WTC11 (cell line): ENCODE results near the gene LINC01488. TPM values are rescaled to one million over a fixed set of nuclear protein-coding genes. Genes with fewer than 3 reads are reported as not detected.

Experiments used
- ATAC-seq: fragments of 200-7000 bp; cut with Tn5 transposase; 2 replicates; pipeline ENCODE4 v1.10.0; 2021; ENCODE audit warnings: mild to moderate bottlenecking, moderate library complexity
- CTCF ChIA-PET: fragments of 300-600 bp; sonication (Branson Sonifier 250); formaldehyde crosslinking; loops from one replicate; lab custom pipeline; 2021; ENCODE audit warnings: antibody characterized with exemption; lab: Charles Lee
- POLR2A ChIA-PET: fragments of 350-600 bp; sonication (Branson Sonifier 250); formaldehyde crosslinking; loops from one replicate; lab custom pipeline; 2021; ENCODE audit warnings: antibody characterized with exemption; lab: Charles Lee
- DNase-seq: peaks from one replicate; pipeline ENCODE4 v3.0.0; 2021; ENCODE audit warnings: low spot score
- H3K27ac Mint-ChIP-seq: 2 replicates; pipeline ENCODE4 v1.8.0; 2021; ENCODE audit warnings: mixed read lengths
- H3K27me3 Mint-ChIP-seq: 2 replicates; pipeline ENCODE4 v1.8.0; 2021; ENCODE audit warnings: low read depth, mild to moderate bottlenecking, moderate library complexity, mixed read lengths
- H3K36me3 Mint-ChIP-seq: 2 replicates; pipeline ENCODE4 v1.8.0; 2021; ENCODE audit warnings: mixed read lengths
- H3K4me1 Mint-ChIP-seq: 2 replicates; pipeline ENCODE4 v1.8.0; 2022; ENCODE audit warnings: mixed read lengths
- H3K4me3 Mint-ChIP-seq: 2 replicates; pipeline ENCODE4 v1.8.0; 2021; ENCODE audit warnings: mild to moderate bottlenecking, moderate library complexity, mixed read lengths
- H3K9me3 Mint-ChIP-seq: 2 replicates; pipeline ENCODE4 v1.8.0; 2021; ENCODE audit warnings: mixed read lengths
- ELF4 ChIP-seq: sonication (generic); formaldehyde crosslinking; IDR thresholded peaks from 2 replicates; pipeline ENCODE4 v1.8.1; 2022; ENCODE audit warnings: low read depth, mild to moderate bottlenecking, moderate library complexity, missing genetic modification reagents
- FOXK1 ChIP-seq: sonication (generic); formaldehyde crosslinking; IDR thresholded peaks from 2 replicates; pipeline ENCODE4 v1.8.0; 2022; ENCODE audit warnings: mild to moderate bottlenecking, moderate library complexity, missing genetic modification reagents
- IRF2 ChIP-seq: sonication (generic); formaldehyde crosslinking; IDR thresholded peaks from 2 replicates; pipeline ENCODE4 v1.8.0; 2022; ENCODE audit warnings: low read depth, missing genetic modification reagents, borderline replicate concordance
- NFATC4 ChIP-seq: fragments of 250-450 bp; sonication (Bioruptor Pico); IDR thresholded peaks from 2 replicates; pipeline ENCODE4 v1.9.0; 2021; ENCODE audit warnings: mild to moderate bottlenecking
- NFYB ChIP-seq: sonication (generic); formaldehyde crosslinking; conservative IDR thresholded peaks from 2 replicates; pipeline ENCODE4 v1.8.0; 2022; ENCODE audit warnings: low read depth, missing genetic modification reagents
- NR2C2 ChIP-seq: sonication (generic); formaldehyde crosslinking; IDR thresholded peaks from 2 replicates; pipeline ENCODE4 v1.8.0; 2022; ENCODE audit warnings: mild to moderate bottlenecking, missing genetic modification reagents
- NR3C1 ChIP-seq: sonication (generic); formaldehyde crosslinking; conservative IDR thresholded peaks from 2 replicates; pipeline ENCODE4 v1.8.1; 2023; ENCODE audit warnings: low read depth, mild to moderate bottlenecking, missing genetic modification reagents
- SP1 ChIP-seq: sonication (generic); formaldehyde crosslinking; conservative IDR thresholded peaks from 2 replicates; pipeline ENCODE4 v1.8.1; 2022; ENCODE audit warnings: missing genetic modification reagents
- TEAD4 ChIP-seq: sonication (generic); formaldehyde crosslinking; IDR thresholded peaks from 2 replicates; pipeline ENCODE4 v1.8.0; 2022; ENCODE audit warnings: mild to moderate bottlenecking, missing genetic modification reagents
- TP53 ChIP-seq: sonication (generic); formaldehyde crosslinking; IDR thresholded peaks from 2 replicates; pipeline ENCODE4 v1.8.1; 2023; ENCODE audit warnings: mild to moderate bottlenecking, missing genetic modification reagents
- ZBTB21 ChIP-seq: sonication (generic); formaldehyde crosslinking; IDR thresholded peaks from 2 replicates; pipeline ENCODE4 v1.8.1; 2023; ENCODE audit warnings: mild to moderate bottlenecking, missing genetic modification reagents, borderline replicate concordance
- ZNF232 ChIP-seq: sonication (generic); formaldehyde crosslinking; IDR thresholded peaks from 2 replicates; pipeline ENCODE4 v1.8.0; 2022; ENCODE audit warnings: mild to moderate bottlenecking, missing genetic modification reagents
- ZNF396 ChIP-seq: fragments of 250-450 bp; sonication (Bioruptor Pico); IDR thresholded peaks from 2 replicates; pipeline ENCODE4 v1.8.0; 2021; ENCODE audit warnings: mild to moderate bottlenecking, moderate library complexity, borderline replicate concordance
- ZNF423 ChIP-seq: fragments of 250-450 bp; sonication (Bioruptor Pico); IDR thresholded peaks from 2 replicates; pipeline ENCODE4 v2.1.2; 2022; ENCODE audit warnings: mild to moderate bottlenecking, moderate library complexity
- total RNA-seq: library from RNA; stranded (reverse); gene quantifications from 3 replicates; pipeline ENCODE4 v1.2.3, GENCODE V29; 2021
- TF ChIP-seq, protein P1 (sequence below): fragments of 250-450 bp; sonication (Bioruptor Pico); IDR thresholded peaks from 2 replicates; pipeline ENCODE4 v1.9.0; 2021; ENCODE audit warnings: moderate library complexity, mild to moderate bottlenecking, inconsistent platforms, borderline replicate concordance
- TF ChIP-seq, protein P2 (sequence below): sonication (generic); formaldehyde crosslinking; IDR thresholded peaks from 2 replicates; pipeline ENCODE4 v1.8.1; 2022; ENCODE audit warnings: mild to moderate bottlenecking, moderate library complexity, missing genetic modification reagents
- TF ChIP-seq, protein P3 (sequence below): sonication (generic); formaldehyde crosslinking; IDR thresholded peaks from 2 replicates; pipeline ENCODE4 v1.8.1; 2022; ENCODE audit warnings: missing genetic modification reagents, borderline replicate concordance
- TF ChIP-seq, protein P4 (sequence below): sonication (generic); formaldehyde crosslinking; IDR thresholded peaks from 2 replicates; pipeline ENCODE4 v1.8.0; 2023; ENCODE audit warnings: missing genetic modification reagents
- TF ChIP-seq, protein P5 (sequence below): sonication (generic); formaldehyde crosslinking; IDR thresholded peaks from 2 replicates; pipeline ENCODE4 v1.8.1; 2023; ENCODE audit warnings: mild to moderate bottlenecking, moderate library complexity, missing genetic modification reagents
- TF ChIP-seq, protein P6 (sequence below): sonication (generic); formaldehyde crosslinking; conservative IDR thresholded peaks from 2 replicates; pipeline ENCODE4 v1.8.1; 2022; ENCODE audit warnings: mild to moderate bottlenecking, missing genetic modification reagents
- TF ChIP-seq, protein P7 (sequence below): sonication (generic); formaldehyde crosslinking; IDR thresholded peaks from 2 replicates; pipeline ENCODE4 v1.8.0; 2022; ENCODE audit warnings: mild to moderate bottlenecking, missing genetic modification reagents
- TF ChIP-seq, protein P8 (sequence below): sonication (generic); formaldehyde crosslinking; IDR thresholded peaks from 2 replicates; pipeline ENCODE4 v1.8.1; 2022; ENCODE audit warnings: low read depth, missing genetic modification reagents, borderline replicate concordance

The LINC01488 gene
- total RNA-seq, 1 experiment from 2014 or later, result not detected

DNA sequence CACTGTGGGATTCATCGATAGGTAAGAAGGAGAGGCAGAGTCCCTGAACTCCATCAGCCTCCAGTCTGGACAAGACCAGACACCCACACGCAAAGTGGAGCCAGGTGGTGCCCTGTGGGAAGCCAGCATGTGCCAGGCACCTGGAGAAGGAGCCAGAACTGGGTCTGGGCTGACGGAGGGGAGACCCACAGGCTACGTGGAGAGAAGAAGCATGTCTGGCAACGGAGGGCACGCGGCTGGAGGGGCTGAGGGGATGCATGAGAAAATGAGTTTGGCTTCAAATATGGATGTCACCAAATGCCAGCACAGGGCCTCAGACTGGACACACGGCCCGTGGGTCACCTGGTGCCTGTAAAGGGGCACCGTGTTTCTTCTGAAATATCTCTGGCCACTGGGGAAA is 55.7 kb downstream of the LINC01488 start (continued):
- TF ChIP-seq, protein P1, sequence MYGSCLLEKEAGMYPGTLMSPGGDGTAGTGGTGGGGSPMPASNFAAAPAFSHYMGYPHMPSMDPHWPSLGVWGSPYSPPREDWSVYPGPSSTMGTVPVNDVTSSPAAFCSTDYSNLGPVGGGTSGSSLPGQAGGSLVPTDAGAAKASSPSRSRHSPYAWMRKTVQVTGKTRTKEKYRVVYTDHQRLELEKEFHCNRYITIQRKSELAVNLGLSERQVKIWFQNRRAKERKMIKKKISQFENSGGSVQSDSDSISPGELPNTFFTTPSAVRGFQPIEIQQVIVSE (CRISPR knock-in tag), result no peak

DNA sequence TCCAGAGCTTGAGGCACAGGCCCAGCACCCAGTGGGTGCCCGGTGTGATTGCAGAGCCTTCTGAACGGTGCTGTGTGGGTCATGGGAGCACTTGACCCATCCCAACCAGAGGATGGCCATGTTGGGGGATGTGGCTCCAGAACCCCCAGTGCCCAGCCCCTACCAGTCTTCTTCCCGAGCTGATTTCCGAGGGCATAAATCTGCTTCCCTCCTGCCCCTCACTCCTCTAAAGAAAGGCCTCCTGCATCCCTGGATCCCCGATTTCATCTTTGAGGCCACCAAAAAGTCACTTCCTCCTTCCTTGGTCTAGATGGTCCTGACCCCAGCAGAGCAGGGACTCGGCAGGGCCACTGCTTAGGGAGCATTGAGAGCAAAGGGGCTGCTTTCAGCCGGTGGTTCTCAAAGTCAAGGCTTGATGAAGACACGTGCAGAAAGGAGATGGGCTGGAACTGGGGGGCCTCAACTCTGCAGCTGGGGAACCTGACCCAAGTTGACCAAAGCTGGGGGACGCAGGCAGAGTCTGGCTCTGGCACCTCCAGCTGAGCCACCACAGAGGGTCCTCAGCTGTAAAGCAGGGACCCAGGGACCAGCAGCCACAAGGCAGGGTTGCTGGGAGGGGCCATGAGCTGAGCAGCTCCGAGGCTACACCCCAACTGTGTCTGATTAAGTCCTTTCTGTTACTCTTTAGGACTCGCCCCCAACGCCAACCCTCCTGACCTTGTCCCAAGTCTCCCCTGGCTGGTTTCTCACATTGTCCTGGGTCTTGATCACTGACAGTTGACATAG is 56.6 kb downstream of the LINC01488 start:
- Mint-ChIP-seq H3K27me3 (no peaks in the 10 kb centered on the region; the same call in 1 of the 2 replicates), H3K4me1 (peaks cover 22% of the 10 kb centered on the region), H3K4me3 (no peak overlapping the region), H3K9me3 (no peaks in the 10 kb centered on the region), H3K27ac (no peak overlapping the region), H3K36me3 (no peaks in the 10 kb centered on the region)
- no peak for DNase-seq
- no peak for ATAC-seq
- no peak for TF ChIP-seq NR2C2 (CRISPR knock-in tag)
- no peak for TF ChIP-seq NFATC4 (CRISPR knock-in tag)
- TF ChIP-seq ZBTB21 (CRISPR knock-in tag), result no peak
- no peak for TF ChIP-seq ELF4 (CRISPR knock-in tag)
- TF ChIP-seq, protein P2, sequence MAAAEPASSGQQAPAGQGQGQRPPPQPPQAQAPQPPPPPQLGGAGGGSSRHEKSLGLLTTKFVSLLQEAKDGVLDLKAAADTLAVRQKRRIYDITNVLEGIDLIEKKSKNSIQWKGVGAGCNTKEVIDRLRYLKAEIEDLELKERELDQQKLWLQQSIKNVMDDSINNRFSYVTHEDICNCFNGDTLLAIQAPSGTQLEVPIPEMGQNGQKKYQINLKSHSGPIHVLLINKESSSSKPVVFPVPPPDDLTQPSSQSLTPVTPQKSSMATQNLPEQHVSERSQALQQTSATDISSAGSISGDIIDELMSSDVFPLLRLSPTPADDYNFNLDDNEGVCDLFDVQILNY (CRISPR knock-in tag), result no peak
- ChIA-PET POLR2A (no interaction called here), CTCF (interaction anchor here (0.9 kb wide), 1 partner anchor 437 kb away, joined by 3 read pairs; no protein-coding TSS in a partner anchor)

DNA sequence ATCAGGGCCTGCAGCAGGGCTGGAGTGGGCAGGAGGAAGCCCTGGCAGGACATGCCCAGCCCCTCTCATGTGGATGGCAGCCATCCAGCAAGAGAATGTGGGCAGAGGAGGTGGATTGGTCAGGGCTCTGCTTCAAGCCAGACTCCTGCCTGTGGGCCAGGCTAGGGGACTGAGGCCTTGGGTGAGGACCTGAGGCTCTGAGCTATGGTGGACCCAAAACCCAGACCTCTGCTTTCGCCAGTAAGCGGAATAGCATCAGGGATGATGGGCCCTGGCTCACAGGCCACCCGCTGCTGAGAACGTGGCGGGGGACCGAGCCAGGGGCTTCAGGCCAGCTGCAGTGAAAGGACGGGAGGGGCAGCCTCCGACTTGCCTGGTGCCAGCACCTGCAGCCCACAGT is 57.4 kb downstream of the LINC01488 start:
- DNase-seq (no peak), ATAC-seq (no peak)
- H3K4me1 Mint-ChIP-seq, result peaks cover 18% of the 10 kb centered on the region
- H3K27ac Mint-ChIP-seq, result no peak overlapping the region
- CTCF ChIA-PET, result no interaction called here
- H3K4me3 Mint-ChIP-seq, result no peak overlapping the region
- TF ChIP-seq TP53 (CRISPR knock-in tag) (no peak), FOXK1 (CRISPR knock-in tag) (no peak), ZNF396 (CRISPR knock-in tag) (no peak), NFATC4 (CRISPR knock-in tag) (no peak), NFYB (CRISPR knock-in tag) (no peak), ZNF232 (no peak), NR2C2 (CRISPR knock-in tag) (no peak), TEAD4 (no peak), NR3C1 (CRISPR knock-in tag) (no peak), ZNF423 (CRISPR knock-in tag) (no peak), SP1 (CRISPR knock-in tag) (no peak), IRF2 (CRISPR knock-in tag) (no peak)
- TF ChIP-seq, protein P3, sequence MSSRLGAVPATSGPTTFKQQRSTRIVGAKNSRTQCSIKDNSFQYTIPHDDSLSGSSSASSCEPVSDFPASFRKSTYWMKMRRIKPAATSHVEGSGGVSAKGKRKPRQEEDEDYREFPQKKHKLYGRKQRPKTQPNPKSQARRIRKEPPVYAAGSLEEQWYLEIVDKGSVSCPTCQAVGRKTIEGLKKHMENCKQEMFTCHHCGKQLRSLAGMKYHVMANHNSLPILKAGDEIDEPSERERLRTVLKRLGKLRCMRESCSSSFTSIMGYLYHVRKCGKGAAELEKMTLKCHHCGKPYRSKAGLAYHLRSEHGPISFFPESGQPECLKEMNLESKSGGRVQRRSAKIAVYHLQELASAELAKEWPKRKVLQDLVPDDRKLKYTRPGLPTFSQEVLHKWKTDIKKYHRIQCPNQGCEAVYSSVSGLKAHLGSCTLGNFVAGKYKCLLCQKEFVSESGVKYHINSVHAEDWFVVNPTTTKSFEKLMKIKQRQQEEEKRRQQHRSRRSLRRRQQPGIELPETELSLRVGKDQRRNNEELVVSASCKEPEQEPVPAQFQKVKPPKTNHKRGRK (CRISPR knock-in tag), result no peak
- TF ChIP-seq, protein P4, sequence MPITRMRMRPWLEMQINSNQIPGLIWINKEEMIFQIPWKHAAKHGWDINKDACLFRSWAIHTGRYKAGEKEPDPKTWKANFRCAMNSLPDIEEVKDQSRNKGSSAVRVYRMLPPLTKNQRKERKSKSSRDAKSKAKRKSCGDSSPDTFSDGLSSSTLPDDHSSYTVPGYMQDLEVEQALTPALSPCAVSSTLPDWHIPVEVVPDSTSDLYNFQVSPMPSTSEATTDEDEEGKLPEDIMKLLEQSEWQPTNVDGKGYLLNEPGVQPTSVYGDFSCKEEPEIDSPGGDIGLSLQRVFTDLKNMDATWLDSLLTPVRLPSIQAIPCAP (CRISPR knock-in tag), result no peak
- TF ChIP-seq, protein P5, sequence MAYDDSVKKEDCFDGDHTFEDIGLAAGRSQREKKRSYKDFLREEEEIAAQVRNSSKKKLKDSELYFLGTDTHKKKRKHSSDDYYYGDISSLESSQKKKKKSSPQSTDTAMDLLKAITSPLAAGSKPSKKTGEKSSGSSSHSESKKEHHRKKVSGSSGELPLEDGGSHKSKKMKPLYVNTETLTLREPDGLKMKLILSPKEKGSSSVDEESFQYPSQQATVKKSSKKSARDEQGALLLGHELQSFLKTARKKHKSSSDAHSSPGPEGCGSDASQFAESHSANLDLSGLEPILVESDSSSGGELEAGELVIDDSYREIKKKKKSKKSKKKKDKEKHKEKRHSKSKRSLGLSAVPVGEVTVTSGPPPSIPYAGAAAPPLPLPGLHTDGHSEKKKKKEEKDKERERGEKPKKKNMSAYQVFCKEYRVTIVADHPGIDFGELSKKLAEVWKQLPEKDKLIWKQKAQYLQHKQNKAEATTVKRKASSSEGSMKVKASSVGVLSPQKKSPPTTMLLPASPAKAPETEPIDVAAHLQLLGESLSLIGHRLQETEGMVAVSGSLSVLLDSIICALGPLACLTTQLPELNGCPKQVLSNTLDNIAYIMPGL (CRISPR knock-in tag), result no peak
- TF ChIP-seq, protein P6, sequence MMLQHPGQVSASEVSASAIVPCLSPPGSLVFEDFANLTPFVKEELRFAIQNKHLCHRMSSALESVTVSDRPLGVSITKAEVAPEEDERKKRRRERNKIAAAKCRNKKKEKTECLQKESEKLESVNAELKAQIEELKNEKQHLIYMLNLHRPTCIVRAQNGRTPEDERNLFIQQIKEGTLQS (CRISPR knock-in tag), result no peak
- TF ChIP-seq, protein P7, sequence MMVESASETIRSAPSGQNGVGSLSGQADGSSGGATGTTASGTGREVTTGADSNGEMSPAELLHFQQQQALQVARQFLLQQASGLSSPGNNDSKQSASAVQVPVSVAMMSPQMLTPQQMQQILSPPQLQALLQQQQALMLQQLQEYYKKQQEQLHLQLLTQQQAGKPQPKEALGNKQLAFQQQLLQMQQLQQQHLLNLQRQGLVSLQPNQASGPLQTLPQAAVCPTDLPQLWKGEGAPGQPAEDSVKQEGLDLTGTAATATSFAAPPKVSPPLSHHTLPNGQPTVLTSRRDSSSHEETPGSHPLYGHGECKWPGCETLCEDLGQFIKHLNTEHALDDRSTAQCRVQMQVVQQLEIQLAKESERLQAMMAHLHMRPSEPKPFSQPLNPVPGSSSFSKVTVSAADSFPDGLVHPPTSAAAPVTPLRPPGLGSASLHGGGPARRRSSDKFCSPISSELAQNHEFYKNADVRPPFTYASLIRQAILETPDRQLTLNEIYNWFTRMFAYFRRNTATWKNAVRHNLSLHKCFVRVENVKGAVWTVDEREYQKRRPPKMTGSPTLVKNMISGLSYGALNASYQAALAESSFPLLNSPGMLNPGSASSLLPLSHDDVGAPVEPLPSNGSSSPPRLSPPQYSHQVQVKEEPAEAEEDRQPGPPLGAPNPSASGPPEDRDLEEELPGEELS, result no peak
- TF ChIP-seq, protein P8, sequence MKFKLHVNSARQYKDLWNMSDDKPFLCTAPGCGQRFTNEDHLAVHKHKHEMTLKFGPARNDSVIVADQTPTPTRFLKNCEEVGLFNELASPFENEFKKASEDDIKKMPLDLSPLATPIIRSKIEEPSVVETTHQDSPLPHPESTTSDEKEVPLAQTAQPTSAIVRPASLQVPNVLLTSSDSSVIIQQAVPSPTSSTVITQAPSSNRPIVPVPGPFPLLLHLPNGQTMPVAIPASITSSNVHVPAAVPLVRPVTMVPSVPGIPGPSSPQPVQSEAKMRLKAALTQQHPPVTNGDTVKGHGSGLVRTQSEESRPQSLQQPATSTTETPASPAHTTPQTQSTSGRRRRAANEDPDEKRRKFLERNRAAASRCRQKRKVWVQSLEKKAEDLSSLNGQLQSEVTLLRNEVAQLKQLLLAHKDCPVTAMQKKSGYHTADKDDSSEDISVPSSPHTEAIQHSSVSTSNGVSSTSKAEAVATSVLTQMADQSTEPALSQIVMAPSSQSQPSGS (CRISPR knock-in tag), result no peak
- H3K9me3 Mint-ChIP-seq, result no peaks in the 10 kb centered on the region
- no peaks in the 10 kb centered on the region for H3K36me3 Mint-ChIP-seq
- H3K27me3 Mint-ChIP-seq, result no peaks in the 10 kb centered on the region; the same call in 1 of the 2 replicates
- POLR2A ChIA-PET, result no interaction called here
